Nephron (organoid): ENCODE results near the gene DNAJB9.

Experiments used
- H3K27ac Mint-ChIP-seq, 3 experiments: 2 replicates each; pipeline ENCODE4 v1.8.0; 2020; ENCODE audit warnings: mixed read lengths in 3 of 3, mild to moderate bottlenecking in 2 of 3, moderate library complexity in 1 of 3
- H3K27me3 Mint-ChIP-seq: 2 replicates; pipeline ENCODE4 v1.8.0; 2021; ENCODE audit warnings: low read depth, mild to moderate bottlenecking, moderate library complexity, mixed read lengths
- H3K36me3 Mint-ChIP-seq: 2 replicates; pipeline ENCODE4 v1.8.0; 2020; ENCODE audit warnings: low read depth, mixed read lengths
- H3K4me1 Mint-ChIP-seq: 2 replicates; pipeline ENCODE4 v1.8.0; 2020; ENCODE audit warnings: mixed read lengths
- H3K4me3 Mint-ChIP-seq, 3 experiments: 2 replicates each; pipeline ENCODE4 v1.8.0; 2020; ENCODE audit warnings: mild to moderate bottlenecking in 3 of 3, mixed read lengths in 3 of 3, moderate library complexity in 2 of 3
- H3K9me3 Mint-ChIP-seq: 2 replicates; pipeline ENCODE4 v1.8.0; 2020; ENCODE audit warnings: mixed read lengths
- CTCF ChIP-seq, 3 experiments: fragments of 200-600 bp; sonication (generic); IDR thresholded peaks; one replicate each; pipeline ENCODE4 v1.5.0; 2021; ENCODE audit warnings: antibody characterized with exemption in 3 of 3; ENCODE audit not compliant: unreplicated experiment in 3 of 3

The DNAJB9 gene

DNA sequence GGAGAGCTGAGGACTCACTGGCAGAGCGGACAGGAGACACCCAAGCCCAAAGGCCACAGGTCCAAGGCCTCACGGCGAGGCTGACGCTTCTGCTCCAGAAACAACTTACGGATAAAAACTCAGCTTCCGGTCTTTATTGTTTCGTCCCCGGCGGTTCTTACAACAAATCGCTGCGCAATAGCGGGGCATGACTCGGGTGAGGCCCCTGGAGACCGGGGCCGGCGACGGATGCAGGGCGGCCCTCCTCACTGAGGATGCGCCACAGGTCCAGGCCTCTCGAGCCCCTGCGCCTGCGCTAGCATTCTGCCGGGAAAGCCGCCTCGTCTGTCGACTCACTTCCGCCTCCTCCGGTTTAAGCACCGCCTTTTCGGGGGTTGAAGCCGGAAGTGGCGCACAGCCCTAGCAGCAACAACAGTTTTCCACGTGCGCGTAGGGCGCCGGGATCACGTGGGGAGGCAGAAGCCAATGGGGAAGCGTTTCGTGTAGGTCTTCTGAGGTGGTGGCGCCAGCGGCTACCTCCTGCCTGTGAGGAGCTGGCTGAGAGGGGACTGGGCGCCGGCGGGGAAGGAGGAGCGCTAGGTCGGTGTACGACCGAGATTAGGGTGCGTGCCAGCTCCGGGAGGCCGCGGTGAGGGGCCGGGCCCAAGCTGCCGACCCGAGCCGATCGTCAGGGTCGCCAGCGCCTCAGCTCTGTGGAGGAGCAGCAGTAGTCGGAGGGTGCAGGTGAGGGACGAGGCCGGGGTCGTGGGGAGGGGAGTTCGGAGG is at the start of gene DNAJB9, which contains the start of gene THAP5:
TSS of gene DNAJB9 (plus strand) at position 494 of the 765 bp plus-strand sequence. CDS start 1,853 bp downstream, outside the sequence.
TSS of gene THAP5 (minus strand) at position 326 of the 765 bp plus-strand sequence. CDS start at position 189, 137 bp downstream.
- H3K4me1 Mint-ChIP-seq: peaks cover 31% of the 10 kb centered on the region
- no peaks in the 10 kb centered on the region for H3K27me3 Mint-ChIP-seq
- H3K4me3 Mint-ChIP-seq: peak within 1 kb of the TSS; percentile 90 to 95 (median 94)
- TF ChIP-seq CTCF (IDR thresholded peaks at IDR 0.05; ENCODE audit: unreplicated experiment in 3 of 3): no peak
- peak within 1 kb of the TSS; percentile 84 to 98 (median 95) for H3K27ac Mint-ChIP-seq
- H3K9me3 Mint-ChIP-seq: peaks cover 6% of the 10 kb centered on the region
- peaks cover 42% of the 10 kb centered on the region for H3K36me3 Mint-ChIP-seq

DNA sequence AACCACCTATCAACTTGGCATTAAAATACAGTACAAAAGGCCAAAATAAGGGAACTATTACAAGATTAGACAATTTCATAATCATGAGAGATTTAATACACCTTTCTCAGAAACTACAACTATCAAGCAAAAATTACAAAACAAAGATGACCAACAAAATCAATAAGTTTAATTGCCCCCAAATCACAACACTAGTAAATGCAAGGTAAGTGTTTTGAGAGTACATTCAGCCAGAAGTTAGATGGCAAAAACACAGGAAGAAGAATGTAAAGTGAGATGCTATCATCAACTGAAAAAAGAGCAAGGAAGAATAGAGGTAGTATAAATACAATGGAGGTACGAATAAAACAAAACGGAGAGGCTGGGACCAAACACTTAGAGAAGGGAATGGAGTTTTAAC is 46.9 kb upstream of the DNAJB9 start:
- Mint-ChIP-seq H3K9me3 (no peaks in the 10 kb centered on the region), H3K36me3 (peaks cover 20% of the 10 kb centered on the region), H3K27ac (peak overlapping the region in 2 of 3 experiments; percentile 10 to 13), H3K4me3 (peak overlapping the region; percentile 33 to 64 (median 51)), H3K27me3 (no peaks in the 10 kb centered on the region), H3K4me1 (peaks cover 33% of the 10 kb centered on the region)
- no peak for TF ChIP-seq CTCF (IDR thresholded peaks at IDR 0.05; ENCODE audit: unreplicated experiment in 3 of 3)

DNA sequence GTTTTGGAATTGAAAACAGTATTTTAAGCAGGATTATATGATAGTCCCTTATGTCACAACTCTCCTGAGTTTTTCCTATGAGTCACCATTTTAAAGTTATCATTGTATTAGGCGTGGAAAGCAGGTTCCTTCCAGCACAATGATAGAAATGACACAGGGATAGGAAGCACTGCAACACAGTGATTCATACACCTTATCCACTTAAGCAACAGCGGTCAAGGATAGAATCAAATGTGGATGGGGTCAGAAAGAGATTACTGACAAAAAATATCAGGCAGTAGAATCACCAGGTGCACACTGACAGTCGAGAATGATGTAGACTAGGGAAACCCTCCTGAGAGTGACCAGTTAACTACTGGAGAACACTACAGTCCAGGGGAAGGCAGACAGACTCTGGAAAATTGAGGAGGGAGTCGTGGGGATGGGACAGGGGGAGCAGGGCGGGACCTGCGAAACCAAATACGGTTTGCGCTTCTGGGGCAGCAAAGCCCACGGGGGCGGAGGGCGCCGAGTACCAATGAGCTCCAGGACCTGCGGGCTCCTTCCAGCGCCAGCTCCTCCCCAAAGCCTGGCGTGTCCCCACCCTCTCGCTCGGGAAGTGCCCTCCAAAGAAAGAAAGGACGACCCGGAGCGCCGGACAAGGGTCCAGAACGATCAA is 44.2 kb upstream of the DNAJB9 start:
- Mint-ChIP-seq H3K4me3 (peak overlapping the region; percentile 85 to 93 (median 88)), H3K27ac (peak overlapping the region; percentile 80 to 94 (median 92)), H3K36me3 (no peaks in the 10 kb centered on the region), H3K27me3 (no peaks in the 10 kb centered on the region), H3K4me1 (peaks cover 33% of the 10 kb centered on the region), H3K9me3 (no peaks in the 10 kb centered on the region)
- TF ChIP-seq CTCF (IDR thresholded peaks at IDR 0.05; ENCODE audit: unreplicated experiment in 3 of 3): no peak

GRCh38 chr7:108525985-108526767 is 43.5 kb upstream of the DNAJB9 start, which contains the start of gene PNPLA8:
PNPLA8 (minus strand) TSS chr7:108526135; CDS start chr7:108515491, 10,644 bp downstream.
- Mint-ChIP-seq H3K4me1 (peaks cover 29% of the 10 kb centered on the region), H3K36me3 (no peaks in the 10 kb centered on the region), H3K4me3 (peak within 1 kb of the TSS; percentile 85 to 93 (median 88))

GRCh38 chr7:108526768-108527017 is 43.0 kb upstream of the DNAJB9 start:
- no peaks in the 10 kb centered on the region for H3K36me3 Mint-ChIP-seq
- no peak for TF ChIP-seq CTCF (IDR thresholded peaks at IDR 0.05; ENCODE audit: unreplicated experiment in 3 of 3)
- peaks cover 24% of the 10 kb centered on the region for H3K4me1 Mint-ChIP-seq
- no peaks in the 10 kb centered on the region for H3K27me3 Mint-ChIP-seq
- H3K4me3 Mint-ChIP-seq: peak overlapping the region; percentile 85 to 93 (median 88)
- no peaks in the 10 kb centered on the region for H3K9me3 Mint-ChIP-seq
- H3K27ac Mint-ChIP-seq: peak overlapping the region; percentile 80 to 94 (median 92)

More at GRCh38 chr7:108525985-108526767, 43.5 kb upstream of the DNAJB9 start, which contains the start of gene PNPLA8:
- Mint-ChIP-seq H3K27ac (peak within 1 kb of the TSS; percentile 80 to 94 (median 92)), H3K9me3 (no peaks in the 10 kb centered on the region), H3K27me3 (no peaks in the 10 kb centered on the region)
- TF ChIP-seq CTCF (IDR thresholded peaks at IDR 0.05; ENCODE audit: unreplicated experiment in 3 of 3): no peak
